T-cell (primary cell): ENCODE measurements around the gene SERPINF2. TPM values are rescaled to one million over a fixed set of nuclear protein-coding genes. Genes with fewer than 3 reads are reported as not detected.

Experiments used
- ATAC-seq, 4 experiments: fragments of 200-7000 bp in 3 of 4; fragments of 150-1000 bp in 1 of 4; cut with Tn5 transposase; replicated peaks in 1 of 4; 1 replicate in 3 of 4; 2 replicates in 1 of 4; pipeline ENCODE4 v1.10.0; 2021; ENCODE audit warnings: moderate library complexity in 3 of 4, mild to moderate bottlenecking in 2 of 4, moderate number of reproducible peaks in 1 of 4
- CTCF ChIA-PET, 2 donors: fragments of 300-600 bp; sonication (Branson Sonifier 250); formaldehyde crosslinking; loops; one replicate each; lab custom pipeline; 2022; ENCODE audit warnings: antibody characterized with exemption in 2 of 2; lab: Charles Lee
- POLR2A ChIA-PET, 2 donors: fragments of 300-600 bp; sonication (Branson Sonifier 250); formaldehyde crosslinking; loops; one replicate each; lab custom pipeline; 2022; ENCODE audit warnings: antibody characterized with exemption in 2 of 2; lab: Charles Lee
- DNase-seq, 35 experiments: peaks; one replicate each; pipeline versions ENCODE4 v3.0.0 to v3.0.0-alpha.2; 2013 to 2023
- H3K27ac ChIP-seq: one replicate; pipeline ENCODE4 v1.5.1; 2013; ENCODE audit warnings: low read length
- H3K27me3 ChIP-seq, 2 experiments: replicated peaks in 1 of 2; 1 replicate in 1 of 2; 2 replicates in 1 of 2; pipeline versions ENCODE4 v1.6.1 to v1.7.0; 2013; ENCODE audit warnings: low read length in 1 of 2, mixed read lengths in 1 of 2; ENCODE audit not compliant: control insufficient read depth in 2 of 2, insufficient read depth in 2 of 2; ENCODE audit errors: extremely low read depth in 1 of 2
- H3K36me3 ChIP-seq, 2 donors: 1 replicate in 1 of 2; 2 replicates in 1 of 2; pipeline versions ENCODE4 v1.6.1 to v1.7.0; 2013; ENCODE audit warnings: low read length in 1 of 2; ENCODE audit not compliant: control insufficient read depth in 2 of 2, insufficient read depth in 1 of 2; ENCODE audit errors: extremely low read depth in 1 of 2
- H3K4me1 ChIP-seq, 2 experiments: 1 replicate in 1 of 2; 2 replicates in 1 of 2; pipeline versions ENCODE4 v1.6.1 to v1.7.0; 2013; ENCODE audit warnings: low read length in 2 of 2, mixed read lengths in 1 of 2; ENCODE audit not compliant: insufficient read depth in 2 of 2, control insufficient read depth in 1 of 2; ENCODE audit errors: extremely low read depth in 1 of 2
- H3K4me3 ChIP-seq, 2 donors: 1 replicate in 1 of 2; 2 replicates in 1 of 2; pipeline versions ENCODE4 v1.5.1 to v1.7.0; 2013; ENCODE audit warnings: mild to moderate bottlenecking in 2 of 2, low read length in 1 of 2, moderate library complexity in 1 of 2; ENCODE audit not compliant: control insufficient read depth in 1 of 2; ENCODE audit errors: extremely low read depth in 1 of 2
- H3K9me3 ChIP-seq: 2 replicates; pipeline ENCODE4 v1.7.0; 2013
- H3K27ac Mint-ChIP-seq, 2 donors: one replicate each; pipeline ENCODE4 v1.8.0; 2020 to 2021; ENCODE audit warnings: mild to moderate bottlenecking in 2 of 2, mixed read lengths in 2 of 2
- H3K27me3 Mint-ChIP-seq, 2 donors: one replicate each; pipeline ENCODE4 v1.8.0; 2021 to 2022; ENCODE audit warnings: mixed read lengths in 2 of 2
- H3K36me3 Mint-ChIP-seq: one replicate; pipeline ENCODE4 v1.8.0; 2021; ENCODE audit warnings: mixed read lengths
- H3K4me1 Mint-ChIP-seq, 3 donors: one replicate each; pipeline ENCODE4 v1.8.0; 2020 to 2022; ENCODE audit warnings: mixed read lengths in 3 of 3, mild to moderate bottlenecking in 1 of 3
- H3K4me3 Mint-ChIP-seq, 3 donors: one replicate each; pipeline ENCODE4 v1.8.0; 2020 to 2022; ENCODE audit warnings: mild to moderate bottlenecking in 3 of 3, mixed read lengths in 3 of 3, moderate library complexity in 3 of 3
- H3K9me3 Mint-ChIP-seq, 3 donors: one replicate each; pipeline ENCODE4 v1.8.0; 2020 to 2022; ENCODE audit warnings: mixed read lengths in 3 of 3
- WGBS: methylation state at CpG from one replicate; pipeline ENCODE4 v1.1.5; 2013; ENCODE audit warnings: missing lambda C conversion rate; ENCODE audit not compliant: insufficient coverage; 5-methylcytosine and 5-hydroxymethylcytosine counted together
- total RNA-seq, 35 experiments: library from RNA in 6 of 35; stranded (reverse) in 6 of 35; fragments of 120-200 nt in 1 of 35; gene quantifications; one replicate each; pipeline versions ENCODE4 v1.2.1 to v1.2.4 and lab custom pipeline; 2013 to 2026

Gene SERPINF2
- total RNA-seq, 5 donors from 2014 or later (not counting 1 experiment from before 2014, with no cell fraction given): 0.86 to 2.9 (median 1.4) TPM

GRCh38 chr17:1744551-1745512 lies 2.2 kb downstream of the SERPINF2 start:
- POLR2A ChIA-PET: no interaction called here
- H3K4me3 Mint-ChIP-seq: no peak overlapping the region
- H3K4me1 ChIP-seq: no peaks in the 10 kb centered on the region
- H3K27ac Mint-ChIP-seq: no peak overlapping the region
- no peaks in the 10 kb centered on the region for H3K4me1 Mint-ChIP-seq
- H3K27ac ChIP-seq: no peak overlapping the region
- H3K36me3 Mint-ChIP-seq: no peaks in the 10 kb centered on the region
- no peak overlapping the region for H3K4me3 ChIP-seq
- CTCF ChIA-PET: no interaction called here
- DNase-seq: no peak
- no peaks in the 10 kb centered on the region for H3K9me3 ChIP-seq
- no peaks in the 10 kb centered on the region for H3K9me3 Mint-ChIP-seq
- 81% methylated on average over 6 of the region's 29 CpGs for WGBS
- no peaks in the 10 kb centered on the region for H3K27me3 Mint-ChIP-seq
- no peaks in the 10 kb centered on the region for H3K36me3 ChIP-seq
- H3K27me3 ChIP-seq: peaks cover 0 to 4% of the 10 kb centered on the region in 2 experiments
- no peak for ATAC-seq

DNA sequence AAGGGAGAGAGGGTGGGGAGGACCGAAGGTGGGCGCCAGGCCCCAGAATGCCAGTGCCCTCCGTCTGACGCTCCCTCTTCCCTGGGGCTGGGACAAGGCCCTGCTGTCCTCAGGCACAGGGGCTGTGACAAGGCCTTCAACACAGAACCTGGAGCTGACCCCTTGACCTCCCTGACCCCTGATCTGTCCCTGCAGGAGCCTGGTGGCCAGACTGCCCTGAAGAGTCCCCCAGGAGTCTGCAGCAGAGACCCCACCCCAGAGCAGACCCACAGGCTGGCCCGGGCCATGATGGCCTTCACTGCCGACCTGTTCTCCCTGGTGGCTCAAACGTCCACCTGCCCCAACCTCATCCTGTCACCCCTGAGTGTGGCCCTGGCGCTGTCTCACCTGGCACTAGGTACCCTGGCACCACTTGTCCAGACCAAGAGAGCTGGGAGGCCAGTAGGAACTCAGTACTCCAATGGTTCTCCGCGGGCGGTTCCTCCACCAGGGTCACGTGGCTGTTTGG lies 2.9 kb downstream of the SERPINF2 start:
- H3K27me3 ChIP-seq: peaks cover 0 to 6% of the 10 kb centered on the region in 2 experiments
- ChIA-PET POLR2A (no interaction called here), CTCF (no interaction called here)
- H3K9me3 Mint-ChIP-seq: no peaks in the 10 kb centered on the region
- H3K4me3 Mint-ChIP-seq: no peak overlapping the region
- H3K9me3 ChIP-seq: no peaks in the 10 kb centered on the region
- H3K27ac Mint-ChIP-seq: no peak overlapping the region
- H3K27ac ChIP-seq: no peak overlapping the region
- H3K4me1 Mint-ChIP-seq: no peaks in the 10 kb centered on the region
- H3K36me3 ChIP-seq: no peaks in the 10 kb centered on the region
- H3K4me1 ChIP-seq: no peaks in the 10 kb centered on the region
- no peaks in the 10 kb centered on the region for H3K27me3 Mint-ChIP-seq
- H3K36me3 Mint-ChIP-seq: no peaks in the 10 kb centered on the region
- 90% methylated on average over 11 of the region's 12 CpGs for WGBS
- H3K4me3 ChIP-seq: no peak overlapping the region
- DNase-seq (no peak), ATAC-seq (no peak)

DNA sequence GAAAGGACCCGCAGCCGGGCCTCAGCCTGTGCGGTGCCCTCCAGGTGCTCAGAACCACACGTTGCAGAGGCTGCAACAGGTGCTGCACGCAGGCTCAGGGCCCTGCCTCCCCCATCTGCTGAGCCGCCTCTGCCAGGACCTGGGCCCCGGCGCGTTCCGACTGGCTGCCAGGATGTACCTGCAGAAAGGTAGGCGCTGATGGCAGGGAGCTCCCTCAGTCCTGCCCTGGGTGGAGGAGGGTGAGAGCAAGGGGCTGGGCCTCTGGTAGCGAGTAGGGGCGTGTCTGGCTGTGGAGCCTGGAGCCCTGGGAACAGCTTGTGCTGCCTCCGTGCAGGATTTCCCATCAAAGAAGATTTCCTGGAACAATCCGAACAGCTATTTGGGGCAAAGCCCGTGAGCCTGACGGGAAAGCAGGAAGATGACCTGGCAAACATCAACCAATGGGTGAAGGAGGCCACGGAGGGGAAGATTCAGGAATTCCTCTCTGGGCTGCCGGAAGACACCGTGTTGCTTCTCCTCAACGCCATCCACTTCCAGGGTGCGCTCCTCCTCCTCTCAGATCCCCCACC lies 4.4 kb downstream of the SERPINF2 start:
- no peak for ATAC-seq
- no peak overlapping the region for H3K27ac ChIP-seq
- no peaks in the 10 kb centered on the region for H3K27me3 Mint-ChIP-seq
- H3K27me3 ChIP-seq: peaks cover 0 to 10% of the 10 kb centered on the region in 2 experiments
- no peaks in the 10 kb centered on the region for H3K36me3 Mint-ChIP-seq
- no peaks in the 10 kb centered on the region for H3K36me3 ChIP-seq
- H3K9me3 Mint-ChIP-seq: no peaks in the 10 kb centered on the region
- no peak overlapping the region for H3K4me3 ChIP-seq
- H3K27ac Mint-ChIP-seq: no peak overlapping the region
- H3K4me3 Mint-ChIP-seq: no peak overlapping the region
- WGBS: 93% methylated on average over 17 of the region's 22 CpGs
- H3K4me1 Mint-ChIP-seq: no peaks in the 10 kb centered on the region
- POLR2A ChIA-PET: interaction anchor here in 1 of 2 donors (0.6 kb wide), 2 partner anchors 12 to 85 kb away, joined by 3 read pairs; no protein-coding TSS in a partner anchor
- DNase-seq: no peak
- CTCF ChIA-PET: no interaction called here
- H3K9me3 ChIP-seq: no peaks in the 10 kb centered on the region
- peaks cover 0 to 2% of the 10 kb centered on the region in 2 experiments for H3K4me1 ChIP-seq

- no peak overlapping the region for H3K27ac ChIP-seq
- peaks cover 0 to 8% of the 10 kb centered on the region in 2 experiments for H3K4me1 ChIP-seq
- Mint-ChIP-seq H3K4me1 (peaks cover 0 to 4% (median 3%) of the 10 kb centered on the region in 3 donors), H3K27me3 (no peaks in the 10 kb centered on the region), H3K36me3 (no peaks in the 10 kb centered on the region), H3K27ac (no peak overlapping the region), H3K4me3 (no peak overlapping the region), H3K9me3 (no peaks in the 10 kb centered on the region)
- no peaks in the 10 kb centered on the region for H3K36me3 ChIP-seq
- H3K4me3 ChIP-seq: no peak overlapping the region
- 81% methylated on average over 8 of the region's 9 CpGs for WGBS
- ATAC-seq (no peak), DNase-seq (no peak)
- ChIA-PET POLR2A (no interaction called here), CTCF (interaction anchor here in 1 of 2 donors (0.7 kb wide), 1 partner anchor 145 kb away, joined by 5 read pairs; no protein-coding TSS in a partner anchor)
- peaks cover 0 to 13% of the 10 kb centered on the region in 2 experiments for H3K27me3 ChIP-seq
- H3K9me3 ChIP-seq: no peaks in the 10 kb centered on the region
Measured at GRCh38 chr17:1750628-1751027, 8.0 kb downstream of the SERPINF2 start.

DNA sequence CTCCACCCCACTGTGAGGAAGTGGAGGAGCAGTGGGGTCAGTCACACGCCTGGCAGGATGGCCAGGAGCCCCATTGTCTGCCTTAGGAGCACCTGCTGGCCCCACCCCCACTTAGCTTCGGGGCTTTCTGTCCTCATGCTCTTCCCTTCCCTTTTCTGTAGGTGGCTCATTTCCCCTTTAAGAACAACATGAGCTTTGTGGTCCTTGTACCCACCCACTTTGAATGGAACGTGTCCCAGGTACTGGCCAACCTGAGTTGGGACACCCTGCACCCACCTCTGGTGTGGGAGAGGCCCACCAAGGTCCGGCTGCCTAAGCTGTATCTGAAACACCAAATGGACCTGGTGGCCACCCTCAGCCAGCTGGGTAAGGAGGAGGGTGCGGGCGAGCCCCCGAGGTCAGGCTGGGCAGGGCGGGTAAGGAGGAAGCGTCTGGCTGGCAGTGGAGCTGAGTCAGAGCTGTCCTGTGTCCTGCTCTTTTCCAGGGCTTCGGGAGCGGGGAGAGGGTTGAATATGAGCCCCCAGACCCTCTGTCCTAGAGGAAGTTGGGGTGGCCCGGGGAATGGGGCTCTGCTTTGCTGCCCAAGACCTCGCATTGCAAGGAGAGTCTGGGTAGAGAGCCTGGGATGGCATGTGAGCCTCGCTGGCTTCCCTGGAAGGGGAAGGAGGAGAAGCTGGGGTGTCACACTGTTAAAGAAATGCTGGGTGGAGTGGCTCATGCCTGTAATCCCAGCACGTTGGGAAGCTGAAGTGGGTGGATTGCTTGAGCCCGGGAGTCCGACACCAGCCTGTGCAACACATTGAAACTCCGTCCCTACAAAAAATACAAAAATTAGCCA lies 10.0 kb downstream of the SERPINF2 start:
- no peak overlapping the region for H3K4me3 ChIP-seq
- ChIA-PET CTCF (interaction anchor here in 1 of 2 donors (0.6 to 0.7 kb wide), 2 partner anchors 18 to 517 kb away, joined by 3 to 4 read pairs; no protein-coding TSS in a partner anchor), POLR2A (no interaction called here)
- Mint-ChIP-seq H3K27ac (no peak overlapping the region), H3K27me3 (no peaks in the 10 kb centered on the region), H3K9me3 (no peaks in the 10 kb centered on the region), H3K4me1 (peaks cover 0 to 4% (median 3%) of the 10 kb centered on the region in 3 donors), H3K36me3 (no peaks in the 10 kb centered on the region), H3K4me3 (no peak overlapping the region)
- ATAC-seq (peak in 1 of 4 experiments; percentile 13), DNase-seq (peak in 1 of 35 experiments; percentile 20)
- no peaks in the 10 kb centered on the region for H3K36me3 ChIP-seq
- no peaks in the 10 kb centered on the region for H3K9me3 ChIP-seq
- 49% methylated on average over 12 of the region's 18 CpGs for WGBS
- H3K27ac ChIP-seq: no peak overlapping the region
- peaks cover 0 to 13% of the 10 kb centered on the region in 2 experiments for H3K27me3 ChIP-seq
- peaks cover 0 to 8% of the 10 kb centered on the region in 2 experiments for H3K4me1 ChIP-seq
